HG03439 (cell line): ENCODE data around the gene RENBP.
"Not testable (repeated sequence)": the region's sequence is repeated elsewhere in the genome, so short reads cannot be mapped to it uniquely, and the experiment has no call there.

Experiments used
- ATAC-seq: cut with Tn5 transposase; IDR thresholded peaks from one replicate; pipeline ENCODE4 v1.9.1; 2021; ENCODE audit warnings: mild to moderate bottlenecking, moderate library complexity; ENCODE audit not compliant: unreplicated experiment

Gene RENBP

GRCh38 chrX:153944140-153944799 is at the start of gene RENBP:
Gene RENBP, minus strand, starts transcription at chrX:153944643. Its CDS starts 33 bp downstream, at chrX:153944610.
- no peak for ATAC-seq

DNA sequence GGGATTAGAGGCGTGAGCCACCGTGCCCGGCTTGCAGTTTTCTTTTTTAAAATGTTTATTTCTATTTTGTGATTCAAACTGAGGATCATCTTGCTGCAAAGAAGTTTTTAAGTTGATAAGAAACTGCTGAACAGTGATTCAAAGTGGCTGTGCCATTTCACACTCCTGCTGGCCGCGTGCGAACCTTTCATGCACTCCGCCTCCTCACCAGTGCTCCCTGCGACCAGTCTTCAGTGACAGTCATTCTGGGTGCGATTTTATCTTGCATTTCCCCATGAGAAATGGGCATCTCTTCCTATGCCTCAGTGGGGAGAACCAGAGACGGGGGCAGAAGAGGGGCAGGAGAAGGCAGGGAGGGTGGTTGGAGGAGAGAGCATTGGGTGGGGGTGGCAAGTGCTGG is 49.5 kb upstream of the RENBP start:
- ATAC-seq = no peak

DNA sequence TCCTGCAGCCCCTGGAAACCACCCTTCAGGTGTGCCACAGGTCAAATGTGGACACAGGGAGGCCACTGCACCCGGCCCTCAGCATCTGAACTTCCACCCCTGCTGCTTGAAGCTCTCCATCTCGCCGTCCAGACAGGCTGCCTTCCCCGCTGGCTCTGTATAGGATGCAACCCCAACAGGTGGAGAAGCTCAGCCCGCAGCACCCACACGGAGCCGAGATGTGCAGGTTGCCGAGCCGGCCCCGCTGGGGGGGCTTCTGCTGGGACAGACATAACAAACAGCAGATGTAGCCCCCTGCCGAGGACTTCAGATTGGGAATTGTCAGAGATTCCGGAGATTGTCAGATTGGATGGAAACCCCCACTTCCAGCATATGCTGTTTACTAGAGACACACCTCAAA is 48.6 kb upstream of the RENBP start:
- no peak for ATAC-seq

- no peak for ATAC-seq
These were observed 47.7 kb upstream of the RENBP start for GRCh38 chrX:153992180-153992579.

DNA sequence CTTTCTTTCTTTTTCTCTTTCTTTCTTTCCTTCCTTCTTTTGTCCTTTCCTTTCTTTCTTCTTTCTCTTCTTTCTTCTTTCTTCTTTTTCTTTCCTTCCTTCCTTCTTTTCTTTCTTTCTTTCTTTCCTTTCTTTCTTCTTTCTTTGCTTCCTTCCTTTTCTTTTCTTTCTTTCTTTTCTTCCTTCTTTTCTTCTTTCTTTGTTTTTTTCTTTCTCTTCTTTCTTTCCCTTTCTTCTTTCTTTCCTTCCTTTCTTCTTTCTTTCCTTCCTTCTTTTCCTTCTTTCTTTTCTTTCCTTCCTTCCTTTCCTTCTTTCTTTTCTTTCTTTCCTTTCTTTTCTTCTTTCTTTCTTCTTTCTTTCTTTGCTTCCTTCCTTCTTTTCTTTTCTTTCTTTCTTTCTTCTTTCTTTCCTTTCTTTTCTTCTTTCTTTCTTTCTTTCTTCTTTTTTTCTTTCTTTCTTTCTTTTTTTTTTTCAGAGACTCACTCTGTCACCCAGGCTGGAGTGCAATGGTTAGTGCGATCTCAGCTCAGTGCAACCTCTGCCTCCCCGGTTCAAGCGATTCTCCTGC is 46.7 kb upstream of the RENBP start:
- ATAC-seq = no peak

DNA sequence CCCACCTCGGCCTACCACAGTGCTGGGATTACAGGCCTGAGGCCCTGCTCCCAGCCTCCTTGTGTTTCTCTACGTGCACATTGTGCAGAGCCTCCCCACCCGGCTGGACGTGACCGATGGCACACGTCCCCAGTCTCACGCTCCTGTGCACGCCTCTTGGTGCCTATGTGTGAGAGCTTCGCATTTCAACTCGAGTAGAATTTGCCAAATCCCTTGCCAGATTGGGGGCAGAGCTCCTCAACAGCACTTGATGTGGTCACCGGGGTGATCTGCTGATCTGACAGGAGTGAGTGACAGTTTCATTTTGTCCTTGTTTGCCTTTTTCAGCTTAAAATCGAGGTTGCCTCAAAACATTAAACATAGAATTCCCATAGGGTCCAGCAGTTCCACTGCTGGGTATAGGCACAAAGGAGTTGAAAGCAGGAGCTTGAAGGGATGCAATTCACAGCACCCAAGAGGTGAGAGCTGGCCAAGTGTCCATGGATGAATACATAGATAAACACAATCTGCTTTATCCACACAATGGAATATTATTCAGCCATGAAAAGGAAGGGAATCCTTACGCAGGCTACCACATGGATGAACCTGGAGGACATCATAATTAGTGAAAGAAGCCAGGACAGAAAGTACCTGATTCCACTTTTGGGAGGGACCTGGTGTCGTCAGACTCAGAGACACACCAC is 45.7 kb upstream of the RENBP start:
- no peak for ATAC-seq

- no peak for ATAC-seq
These were observed 44.0 kb upstream of the RENBP start for GRCh38 chrX:153988493-153988892.

DNA sequence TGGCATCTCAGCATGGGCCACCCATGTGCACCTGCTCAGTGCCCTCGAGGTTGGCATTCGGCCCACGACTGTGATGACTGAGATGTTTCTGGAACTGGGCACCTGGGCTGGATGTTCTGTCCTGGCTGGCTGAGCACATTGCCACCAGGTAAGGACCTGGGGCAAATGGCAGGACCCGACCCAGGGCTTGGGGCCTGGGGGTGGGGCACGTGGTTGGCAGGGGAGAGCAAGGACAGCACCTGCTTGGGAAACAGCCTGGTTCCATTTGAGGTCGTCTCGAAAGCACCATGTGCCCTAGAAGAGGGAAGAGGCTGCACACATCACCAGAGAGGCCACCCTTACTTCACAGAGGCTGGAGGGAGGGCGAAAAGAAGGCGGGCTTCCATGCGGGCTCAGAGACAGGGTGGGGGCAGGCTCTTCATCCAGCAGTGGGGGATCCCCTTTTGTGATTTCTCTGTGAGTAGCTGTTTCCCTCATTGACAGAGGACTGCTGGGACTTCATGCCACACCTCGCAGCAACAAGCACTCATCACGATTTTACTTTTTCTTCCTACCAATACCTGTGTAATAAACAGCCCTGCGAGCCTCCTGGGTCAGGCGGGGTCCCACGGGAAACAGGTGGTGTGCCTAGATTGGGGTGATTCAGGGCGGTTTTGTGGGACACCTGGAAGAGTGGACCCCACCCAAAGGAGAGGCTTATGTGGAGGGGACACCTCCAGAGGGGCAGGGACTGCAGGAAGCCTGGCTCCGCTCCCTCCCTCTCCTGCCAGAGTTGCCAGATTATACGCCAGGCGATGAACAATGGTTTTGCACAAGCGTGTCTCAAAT is 40.1 kb upstream of the RENBP start:
- ATAC-seq = no peak

GRCh38 chrX:153983321-153983801 is 38.9 kb upstream of the RENBP start:
- no peak for ATAC-seq

DNA sequence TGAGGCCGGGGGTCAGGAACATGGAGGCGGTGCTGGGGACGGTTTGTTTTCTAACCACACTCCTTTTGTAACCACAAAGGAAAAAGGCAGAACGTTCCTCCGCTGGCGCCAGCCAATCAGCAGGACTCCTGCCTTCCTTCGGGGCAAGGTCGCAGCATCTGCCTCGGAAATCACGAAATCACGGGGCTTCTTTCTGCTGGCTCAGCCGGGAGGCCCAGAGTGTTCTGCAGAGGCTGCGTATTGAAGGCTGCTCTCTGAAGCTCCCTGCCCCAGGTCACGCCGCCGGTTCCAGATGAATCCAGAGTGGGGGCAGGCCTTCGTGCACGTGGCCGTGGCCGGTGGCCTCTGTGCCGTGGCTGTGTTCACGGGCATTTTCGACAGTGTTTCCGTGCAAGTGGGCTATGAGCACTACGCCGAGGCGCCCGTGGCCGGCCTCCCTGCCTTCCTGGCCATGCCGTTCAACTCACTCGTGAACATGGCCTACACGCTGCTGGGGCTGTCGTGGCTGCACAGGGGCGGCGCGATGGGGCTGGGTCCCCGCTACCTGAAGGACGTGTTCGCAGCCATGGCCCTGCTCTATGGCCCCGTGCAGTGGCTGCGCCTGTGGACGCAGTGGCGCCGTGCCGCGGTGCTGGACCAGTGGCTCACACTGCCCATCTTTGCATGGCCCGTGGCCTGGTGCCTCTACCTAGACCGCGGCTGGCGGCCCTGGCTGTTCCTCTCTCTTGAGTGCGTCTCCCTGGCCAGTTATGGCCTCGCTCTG is 37.5 kb upstream of the RENBP start:
- no peak for ATAC-seq

DNA sequence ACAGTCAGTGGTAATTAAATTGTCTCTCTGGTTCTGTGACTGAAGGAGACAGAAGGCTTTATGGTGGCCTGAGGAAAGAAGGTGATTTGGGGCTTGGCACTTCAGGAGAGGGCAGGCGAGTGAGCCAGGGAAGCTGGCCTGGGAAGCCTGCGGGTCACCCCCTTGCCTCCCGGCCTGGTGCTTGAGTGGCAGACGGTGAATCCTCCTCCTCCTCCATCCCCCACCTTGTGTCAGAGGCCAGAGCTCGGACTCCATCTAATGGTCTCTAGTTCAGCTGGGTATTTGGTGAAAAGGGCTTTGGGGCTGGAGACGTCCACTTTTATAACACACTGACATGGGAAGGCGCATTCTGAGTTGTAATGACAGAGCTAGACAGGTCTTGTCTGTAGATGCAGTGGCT is 36.8 kb upstream of the RENBP start:
- ATAC-seq = no peak

DNA sequence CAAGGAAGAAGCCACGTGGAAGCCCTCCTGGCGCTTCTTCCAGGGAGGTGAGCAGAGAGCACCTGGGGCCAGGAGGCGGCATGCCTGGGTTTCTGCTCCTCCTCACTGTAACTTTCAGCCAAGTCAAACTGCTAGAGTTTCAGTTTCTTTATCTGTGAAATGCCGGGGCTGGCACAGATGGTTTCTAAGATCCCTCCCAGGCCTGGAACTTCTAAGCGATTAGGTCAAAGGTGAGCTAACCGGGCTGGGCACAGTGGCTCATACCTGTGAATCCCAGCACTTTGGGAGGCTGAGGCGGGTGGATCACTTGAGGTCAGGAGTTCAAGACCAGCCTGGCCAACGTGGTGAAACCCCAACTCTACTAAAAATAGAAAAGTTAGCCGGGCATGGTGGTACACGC is 36.0 kb upstream of the RENBP start:
- ATAC-seq = not testable (repeated sequence)

- no peak for ATAC-seq
These were observed 30.4 kb upstream of the RENBP start for GRCh38 chrX:153974726-153975286.

GRCh38 chrX:153974003-153974725 is 29.7 kb upstream of the RENBP start:
- no peak for ATAC-seq

DNA sequence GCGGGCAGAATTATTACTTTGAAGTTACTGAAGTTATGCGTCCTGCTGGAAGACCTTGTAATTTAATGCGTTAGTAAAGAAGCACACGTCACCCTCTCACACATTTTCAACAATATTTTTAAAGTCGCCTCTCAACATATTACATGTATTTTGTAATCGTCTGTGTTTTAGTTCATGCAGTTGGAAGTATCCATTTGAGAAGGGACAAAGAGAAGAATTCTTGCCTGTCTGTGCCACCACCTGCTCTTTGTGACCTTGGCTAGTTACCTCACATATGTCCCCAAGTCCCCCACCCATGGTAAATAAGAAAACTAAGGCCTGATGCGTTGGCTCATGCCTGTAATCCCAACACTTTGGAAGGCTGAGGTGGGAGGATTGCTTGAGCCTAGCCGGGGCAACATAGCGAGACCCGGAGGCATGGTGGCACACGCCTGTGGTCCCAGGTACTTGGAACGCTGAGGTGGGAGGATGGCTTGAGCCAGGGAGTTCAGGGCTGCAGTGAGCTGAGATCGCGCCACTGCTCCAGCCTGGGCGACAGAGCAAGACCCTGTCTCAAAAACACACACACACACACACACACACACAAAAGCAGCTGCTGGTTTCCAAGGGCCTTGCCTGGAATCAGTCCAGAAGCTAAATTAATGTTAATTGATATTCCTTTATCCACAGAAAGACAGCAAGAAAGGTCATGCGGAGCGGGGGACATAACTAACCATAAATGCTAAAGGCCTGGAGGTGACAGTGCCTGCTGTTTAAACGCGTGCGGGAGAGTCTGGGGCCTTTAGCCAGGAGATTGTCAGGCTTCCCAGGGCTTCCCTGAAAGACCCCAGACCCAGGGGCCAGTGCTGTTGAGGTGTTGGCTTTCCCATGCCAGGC is 28.9 kb upstream of the RENBP start:
- no peak for ATAC-seq

GRCh38 chrX:153972368-153973126 is 28.1 kb upstream of the RENBP start, which contains the start of gene TMEM187:
Gene TMEM187, plus strand, starts transcription at chrX:153972754. Its CDS starts 9,309 bp downstream, at chrX:153982063.
- ATAC-seq = peak; percentile 42

- peak; percentile 40 for ATAC-seq
These were observed 27.3 kb upstream of the RENBP start, which contains the start of gene HCFC1 for GRCh38 chrX:153971450-153972367. Gene HCFC1, minus strand, starts transcription at chrX:153971818. Its CDS starts 978 bp downstream, at chrX:153970840.
